Cardiac muscle cell (in vitro differentiated cells and primary cell): ENCODE results near the gene CAST. TPM values are rescaled to one million over a fixed set of nuclear protein-coding genes. Genes with fewer than 3 reads are reported as not detected.
A peak's percentile ranks its signal among the peaks of the same experiment; 100 is the strongest.

Experiments
- DNase-seq, 2 donors: peaks; one replicate each; pipeline versions ENCODE4 v3.0.0 to v3.0.0-alpha.2; 2010 to 2017; ENCODE audit warnings: low read depth in 1 of 2, low spot score in 1 of 2
- H3K27ac ChIP-seq: fragments of 200-600 bp; sonication (generic); 2 replicates; pipeline ENCODE4 v1.5.1; 2016
- H3K27me3 ChIP-seq: fragments of 200-600 bp; sonication (generic); 2 replicates; pipeline ENCODE4 v1.6.0; 2016; ENCODE audit warnings: control low read depth
- H3K36me3 ChIP-seq: fragments of 200-600 bp; sonication (generic); 2 replicates; pipeline ENCODE4 v1.5.1; 2016; ENCODE audit warnings: control low read depth
- H3K4me1 ChIP-seq: fragments of 200-600 bp; sonication (generic); 2 replicates; pipeline ENCODE4 v1.8.1; 2017; ENCODE audit warnings: low read depth, mild to moderate bottlenecking, mixed run types
- H3K4me3 ChIP-seq: fragments of 200-600 bp; sonication (generic); 2 replicates; pipeline ENCODE4 v1.5.1; 2016; ENCODE audit warnings: mild to moderate bottlenecking
- H3K9me3 ChIP-seq: fragments of 200-600 bp; sonication (generic); 2 replicates; pipeline ENCODE4 v1.5.1; 2017; ENCODE audit warnings: low read depth, mild to moderate bottlenecking, control low read depth
- polyA plus RNA-seq: library from polyadenylated mRNA; unstranded; fragments of >200 nt; fragmentation: Nextera tagmentation; extraction: Ambion mirVana; gene quantifications from 2 replicates; pipeline ENCODE4 v1.2.1, GENCODE V29; 2016
- total RNA-seq: library from RNA; depleted of rRNA; stranded (reverse); fragments of >200 nt; gene quantifications from 2 replicates; pipeline ENCODE4 v1.2.3, GENCODE V29; 2016
- TF ChIP-seq, protein P1 (sequence below): IDR thresholded peaks from 2 replicates; pipeline ENCODE4 v1.5.1; 2012; ENCODE audit warnings: low read depth, mild to moderate bottlenecking, low read length

Gene CAST
- total and polyA plus RNA-seq, 2 experiments from 2014 or later = 85.2 to 101 TPM

DNA sequence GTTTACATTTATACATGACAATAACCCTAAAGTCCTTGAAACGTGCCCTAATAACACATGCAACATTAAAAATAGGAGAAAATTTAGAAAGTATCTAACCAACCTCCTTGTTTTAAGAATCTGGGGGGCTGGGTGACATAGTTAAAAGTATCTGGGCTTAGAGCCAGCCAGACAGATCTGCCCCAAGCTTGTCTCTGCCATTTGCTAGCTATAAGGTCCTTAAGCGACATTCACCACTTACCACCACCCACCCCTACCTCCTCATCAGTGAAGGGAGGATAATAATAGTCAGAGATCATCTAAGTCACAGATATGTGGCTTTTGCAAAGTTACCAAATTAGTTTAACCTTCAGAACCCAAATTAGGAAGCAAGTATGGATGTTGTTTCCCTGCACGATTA lies 33.8 kb upstream of the CAST start:
- no peaks in the 10 kb centered on the region for H3K9me3 ChIP-seq
- TF ChIP-seq, protein P1, sequence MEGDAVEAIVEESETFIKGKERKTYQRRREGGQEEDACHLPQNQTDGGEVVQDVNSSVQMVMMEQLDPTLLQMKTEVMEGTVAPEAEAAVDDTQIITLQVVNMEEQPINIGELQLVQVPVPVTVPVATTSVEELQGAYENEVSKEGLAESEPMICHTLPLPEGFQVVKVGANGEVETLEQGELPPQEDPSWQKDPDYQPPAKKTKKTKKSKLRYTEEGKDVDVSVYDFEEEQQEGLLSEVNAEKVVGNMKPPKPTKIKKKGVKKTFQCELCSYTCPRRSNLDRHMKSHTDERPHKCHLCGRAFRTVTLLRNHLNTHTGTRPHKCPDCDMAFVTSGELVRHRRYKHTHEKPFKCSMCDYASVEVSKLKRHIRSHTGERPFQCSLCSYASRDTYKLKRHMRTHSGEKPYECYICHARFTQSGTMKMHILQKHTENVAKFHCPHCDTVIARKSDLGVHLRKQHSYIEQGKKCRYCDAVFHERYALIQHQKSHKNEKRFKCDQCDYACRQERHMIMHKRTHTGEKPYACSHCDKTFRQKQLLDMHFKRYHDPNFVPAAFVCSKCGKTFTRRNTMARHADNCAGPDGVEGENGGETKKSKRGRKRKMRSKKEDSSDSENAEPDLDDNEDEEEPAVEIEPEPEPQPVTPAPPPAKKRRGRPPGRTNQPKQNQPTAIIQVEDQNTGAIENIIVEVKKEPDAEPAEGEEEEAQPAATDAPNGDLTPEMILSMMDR = no peak
- no peaks in the 10 kb centered on the region for H3K27me3 ChIP-seq
- no peak overlapping the region for H3K4me3 ChIP-seq
- H3K36me3 ChIP-seq = no peaks in the 10 kb centered on the region
- no peak overlapping the region for H3K27ac ChIP-seq
- H3K4me1 ChIP-seq = peaks cover 7% of the 10 kb centered on the region
- DNase-seq = no peak

DNA sequence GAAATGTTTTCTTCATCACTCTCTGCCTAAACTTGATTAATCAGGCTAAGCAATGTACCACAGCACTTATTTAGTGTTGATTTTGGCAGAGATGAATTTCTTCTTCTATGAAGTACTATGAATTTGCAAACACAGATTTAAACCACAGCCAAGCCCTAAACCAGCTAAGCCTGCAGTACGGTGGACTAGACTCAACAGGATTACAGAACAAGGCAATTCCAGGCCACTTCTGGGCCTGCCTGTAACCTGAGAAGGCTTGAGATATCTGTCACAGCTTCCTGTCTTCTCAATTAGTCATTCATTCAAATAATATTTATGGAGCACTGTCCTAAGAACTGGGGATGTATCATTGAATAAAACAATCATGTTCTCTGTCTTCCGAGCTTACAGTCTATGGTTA lies 32.4 kb upstream of the CAST start:
- no peak overlapping the region for H3K4me3 ChIP-seq
- H3K9me3 ChIP-seq = no peaks in the 10 kb centered on the region
- DNase-seq = peak; percentile 52 to 83
- peaks cover 7% of the 10 kb centered on the region for H3K4me1 ChIP-seq
- no peak overlapping the region for H3K27ac ChIP-seq
- no peaks in the 10 kb centered on the region for H3K36me3 ChIP-seq
- TF ChIP-seq, protein P1 = no peak
- H3K27me3 ChIP-seq = no peaks in the 10 kb centered on the region

DNA sequence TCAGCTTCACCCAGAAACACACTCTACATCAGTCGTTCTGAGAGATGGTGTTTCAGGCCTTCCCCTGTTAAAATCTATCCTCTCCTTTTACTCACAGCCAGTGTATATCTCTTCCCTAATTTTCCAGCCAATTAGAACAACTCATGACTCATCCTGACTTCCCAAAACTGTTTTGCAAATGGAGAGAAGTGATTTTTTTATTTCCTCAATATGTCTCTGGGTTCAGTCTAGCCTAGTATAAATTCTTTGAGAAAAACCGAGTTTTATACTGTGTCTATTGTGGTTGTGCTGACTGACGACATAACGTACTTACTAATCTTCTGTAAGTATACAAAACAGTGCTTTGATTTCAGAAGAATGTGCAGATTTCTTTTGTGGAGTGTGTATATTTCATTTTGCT lies 28.4 kb upstream of the CAST start:
- peaks cover 7% of the 10 kb centered on the region for H3K4me1 ChIP-seq
- H3K4me3 ChIP-seq = no peak overlapping the region
- H3K27me3 ChIP-seq = no peaks in the 10 kb centered on the region
- H3K27ac ChIP-seq = no peak overlapping the region
- H3K36me3 ChIP-seq = no peaks in the 10 kb centered on the region
- H3K9me3 ChIP-seq = no peaks in the 10 kb centered on the region
- TF ChIP-seq, protein P1 = no peak
- DNase-seq = peak in 1 of 2 donors; percentile 31

DNA sequence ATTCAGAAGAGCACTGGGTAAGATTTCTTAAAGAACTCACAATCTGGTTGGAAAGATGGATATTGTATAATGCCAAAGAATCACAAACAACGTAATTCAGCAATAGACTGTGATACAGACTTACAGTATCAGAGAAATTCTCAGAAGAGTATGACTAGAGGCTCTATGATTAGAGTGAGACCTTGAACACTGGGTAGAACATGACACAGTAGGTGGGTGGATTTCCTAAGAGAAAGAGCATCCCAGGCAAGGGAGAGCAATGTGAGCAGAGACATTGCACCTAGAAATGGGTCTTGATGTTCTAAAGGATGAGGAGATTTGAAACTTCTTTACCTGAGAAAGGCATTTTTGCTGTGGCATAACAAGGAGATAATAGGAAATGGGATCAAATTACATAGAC lies 27.3 kb upstream of the CAST start:
- Histone ChIP-seq H3K4me3 (no peak overlapping the region), H3K27ac (no peak overlapping the region), H3K36me3 (no peaks in the 10 kb centered on the region), H3K9me3 (no peaks in the 10 kb centered on the region), H3K27me3 (no peaks in the 10 kb centered on the region), H3K4me1 (peaks cover 3% of the 10 kb centered on the region)
- TF ChIP-seq, protein P1 = no peak
- DNase-seq = no peak

DNA sequence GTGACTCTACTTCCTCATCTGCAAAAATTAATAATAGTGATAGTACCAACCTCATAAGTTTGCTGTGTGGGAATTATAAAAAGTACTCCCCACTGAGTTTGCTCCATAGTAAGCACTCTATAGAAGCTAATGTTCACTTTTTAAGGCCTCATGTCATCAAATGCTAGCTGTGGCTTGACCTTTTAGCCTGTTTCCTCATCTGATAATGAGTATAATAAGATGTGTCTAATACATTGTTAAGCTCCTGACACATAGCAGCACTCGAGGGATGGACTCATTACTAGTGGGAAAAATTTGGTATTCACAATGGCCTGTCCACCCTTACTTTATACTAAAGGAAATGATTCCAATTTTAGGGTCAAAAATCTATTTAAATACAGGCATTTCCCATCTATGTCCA lies 26.1 kb upstream of the CAST start:
- H3K36me3 ChIP-seq = no peaks in the 10 kb centered on the region
- H3K9me3 ChIP-seq = no peaks in the 10 kb centered on the region
- H3K27me3 ChIP-seq = no peaks in the 10 kb centered on the region
- H3K4me3 ChIP-seq = no peak overlapping the region
- no peak overlapping the region for H3K27ac ChIP-seq
- H3K4me1 ChIP-seq = no peaks in the 10 kb centered on the region
- TF ChIP-seq, protein P1 = no peak
- DNase-seq = no peak

DNA sequence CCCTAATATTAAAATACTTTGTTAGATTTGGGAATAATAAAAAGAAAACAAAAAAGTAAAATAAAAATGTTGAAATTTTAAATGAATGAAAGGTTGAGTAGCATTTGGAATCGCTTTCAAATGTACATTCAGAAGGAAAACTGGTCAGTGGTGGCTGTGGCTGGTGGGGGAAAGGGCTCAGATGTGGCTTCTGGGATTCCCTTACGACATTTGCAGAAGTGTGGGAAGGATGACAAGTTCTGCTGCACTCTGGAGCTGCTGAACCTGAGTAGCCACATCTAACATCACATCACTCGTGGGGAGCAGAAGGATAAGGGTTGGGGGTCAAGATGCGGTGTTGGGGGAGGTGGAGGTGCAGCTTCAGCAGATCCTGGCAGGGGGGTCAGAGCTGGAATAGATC lies 25.6 kb upstream of the CAST start:
- TF ChIP-seq, protein P1 = no peak
- no peak for DNase-seq
- H3K27me3 ChIP-seq = no peaks in the 10 kb centered on the region
- no peaks in the 10 kb centered on the region for H3K4me1 ChIP-seq
- H3K9me3 ChIP-seq = no peaks in the 10 kb centered on the region
- H3K4me3 ChIP-seq = no peak overlapping the region
- H3K27ac ChIP-seq = no peak overlapping the region
- H3K36me3 ChIP-seq = no peaks in the 10 kb centered on the region
